Activated CD4-positive, alpha-beta T cell treated with anti-CD3 and anti-CD28 coated beads for 48 hours (primary cell): Measurements from ENCODE around the gene PIP4K2C.
"Not testable (repeated sequence)": the region's sequence is repeated elsewhere in the genome, so short reads cannot be mapped to it uniquely, and the experiment has no call there.

Experiments used
- DNase-seq: peaks from one replicate; pipeline ENCODE4 v3.0.0-alpha.2; 2020

Gene PIP4K2C

DNA sequence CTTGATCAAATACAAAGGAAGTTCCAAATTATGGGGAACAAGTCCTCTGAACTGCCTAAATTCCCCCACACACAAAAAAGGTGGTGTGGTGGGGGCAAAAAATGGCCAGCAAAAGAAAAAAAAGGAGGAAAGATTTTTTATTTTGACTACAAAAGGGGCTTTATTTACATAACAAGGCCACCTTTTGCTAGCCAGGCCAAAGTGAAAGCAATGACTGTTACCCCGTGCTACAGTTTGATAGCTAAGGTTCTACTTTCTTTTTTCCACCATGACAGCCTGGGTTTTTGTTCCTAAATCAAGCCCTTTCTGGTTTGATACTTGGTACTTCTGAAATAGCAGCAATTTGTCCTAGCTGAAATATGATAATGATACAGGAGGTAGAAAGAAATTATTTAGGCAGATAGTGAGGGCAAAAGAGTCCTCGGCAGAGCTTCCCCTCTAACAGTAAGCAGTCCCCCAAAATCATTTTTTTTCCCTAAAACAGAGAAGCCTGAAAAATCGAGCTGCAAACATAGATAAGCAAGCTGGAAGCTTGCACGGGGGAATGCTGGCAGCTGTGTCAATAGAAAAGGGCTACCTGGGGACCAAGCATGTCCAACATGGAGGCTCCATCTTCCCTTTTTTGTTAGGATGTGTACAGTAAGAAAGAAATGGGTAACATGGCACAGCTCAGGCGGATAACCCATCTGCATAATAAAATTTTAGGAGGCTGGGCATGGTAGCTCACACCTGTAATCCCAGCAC, 50.9 kb downstream of the PIP4K2C start:
- DNase-seq = no peak

DNA sequence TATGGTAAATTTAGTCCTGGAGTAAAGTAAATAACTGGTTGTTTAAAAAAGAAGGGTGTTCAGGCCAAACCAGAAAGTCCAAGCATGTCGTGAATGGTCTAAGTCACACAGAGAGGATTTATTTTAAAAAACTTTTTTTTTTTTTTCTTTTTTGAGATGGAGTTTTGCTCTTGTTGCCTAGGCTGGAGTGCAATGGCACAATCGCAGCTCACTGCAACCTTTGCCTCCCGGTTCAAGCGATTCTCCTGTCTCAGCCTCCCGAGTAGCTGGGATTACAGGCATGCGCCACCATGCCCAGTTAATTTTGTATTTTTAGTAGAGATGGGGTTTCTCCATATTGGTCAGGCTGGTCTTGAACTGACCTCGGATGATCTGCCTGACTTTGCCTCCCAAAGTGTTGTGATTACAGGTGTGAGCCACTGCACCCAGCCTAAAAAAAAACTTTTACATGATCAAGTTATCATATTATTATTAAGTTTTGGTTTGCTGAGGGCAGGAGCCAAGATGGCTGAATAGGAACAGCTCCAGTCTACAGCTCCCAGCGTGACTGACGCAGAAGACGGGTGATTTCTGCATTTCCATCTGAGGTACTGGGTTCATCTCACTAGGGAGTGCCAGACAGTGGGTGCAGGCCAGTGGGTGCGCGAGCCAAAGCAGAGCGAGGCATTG, 55.1 kb downstream of the PIP4K2C start:
- DNase-seq = not testable (repeated sequence)

DNA sequence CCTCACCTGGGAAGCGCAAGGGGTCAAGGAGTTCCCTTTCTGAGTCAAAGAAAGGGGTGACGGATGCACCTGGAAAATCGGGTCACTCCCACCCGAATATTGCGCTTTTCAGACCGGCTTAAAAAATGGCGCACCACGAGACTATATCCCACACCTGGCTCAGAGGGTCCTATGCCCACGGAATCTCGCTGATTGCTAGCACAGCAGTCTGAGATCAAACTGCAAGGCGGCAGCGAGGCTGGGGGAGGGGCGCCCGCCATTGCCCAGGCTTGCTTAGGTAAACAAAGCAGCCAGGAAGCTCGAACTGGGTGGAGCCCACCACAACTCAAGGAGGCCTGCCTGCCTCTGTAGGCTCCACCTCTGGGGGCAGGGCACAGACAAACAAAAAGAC, 55.7 kb downstream of the PIP4K2C start:
- DNase-seq = not testable (repeated sequence)
